EL (cell line): ENCODE measurements around the gene MSANTD1.

ENCODE experiments used
- DNase-seq: peaks from one replicate; pipeline ENCODE4 v3.0.0-alpha.2; 2016

Gene MSANTD1

GRCh38 chr4:3217266-3217665 is 31.7 kb upstream of the MSANTD1 start:
- DNase-seq, result no peak

GRCh38 chr4:3217771-3218170 is 31.2 kb upstream of the MSANTD1 start:
- no peak for DNase-seq

- no peak for DNase-seq
Measured at GRCh38 chr4:3218824-3219760, 29.9 kb upstream of the MSANTD1 start.

- DNase-seq, result no peak
Measured at GRCh38 chr4:3219761-3220475, 29.0 kb upstream of the MSANTD1 start.

GRCh38 chr4:3220476-3221183 is 28.3 kb upstream of the MSANTD1 start:
- DNase-seq, result no peak

GRCh38 chr4:3221184-3221494 is 27.8 kb upstream of the MSANTD1 start:
- DNase-seq, result no peak

- no peak for DNase-seq
Measured at GRCh38 chr4:3221996-3222395, 27.0 kb upstream of the MSANTD1 start.

- no peak for DNase-seq
Measured at GRCh38 chr4:3223346-3223745, 25.6 kb upstream of the MSANTD1 start.

- no peak for DNase-seq
Measured at GRCh38 chr4:3223956-3224748, 24.8 kb upstream of the MSANTD1 start.

- DNase-seq, result no peak
Measured at GRCh38 chr4:3225071-3225850, 23.7 kb upstream of the MSANTD1 start.

GRCh38 chr4:3225936-3226335 is 23.0 kb upstream of the MSANTD1 start:
- DNase-seq, result no peak

GRCh38 chr4:3226467-3226866 is 22.5 kb upstream of the MSANTD1 start:
- no peak for DNase-seq

- DNase-seq, result no peak
Measured at GRCh38 chr4:3226944-3227343, 22.0 kb upstream of the MSANTD1 start.

GRCh38 chr4:3227878-3228675 is 20.9 kb upstream of the MSANTD1 start:
- DNase-seq, result peak; percentile 30

- DNase-seq, result no peak
Measured at GRCh38 chr4:3228881-3229280, 20.1 kb upstream of the MSANTD1 start.

GRCh38 chr4:3229328-3229727 is 19.6 kb upstream of the MSANTD1 start:
- DNase-seq, result no peak

- no peak for DNase-seq
Measured at GRCh38 chr4:3229964-3230363, 19.0 kb upstream of the MSANTD1 start.

- DNase-seq, result no peak
Measured at GRCh38 chr4:3231471-3231870, 17.5 kb upstream of the MSANTD1 start.

- DNase-seq, result no peak
Measured at GRCh38 chr4:3232001-3232400, 17.0 kb upstream of the MSANTD1 start.

- no peak for DNase-seq
Measured at GRCh38 chr4:3232871-3233271, 16.1 kb upstream of the MSANTD1 start.
